IPS-18a (cell line): ENCODE data around the gene ZNF213.

ENCODE experiments used
- H3K27ac ChIP-seq: one replicate; pipeline ENCODE4 v1.5.1; 2013; ENCODE audit warnings: low read length
- H3K27me3 ChIP-seq: one replicate; pipeline ENCODE4 v1.6.1; 2013; ENCODE audit warnings: mild to moderate bottlenecking, low read length; ENCODE audit not compliant: control insufficient read depth, insufficient read depth
- H3K36me3 ChIP-seq: one replicate; pipeline ENCODE4 v1.6.1; 2013; ENCODE audit warnings: low read depth, low read length; ENCODE audit not compliant: control insufficient read depth
- H3K4me1 ChIP-seq: one replicate; pipeline ENCODE4 v1.6.1; 2013; ENCODE audit warnings: low read depth, low read length; ENCODE audit not compliant: control insufficient read depth
- H3K4me3 ChIP-seq: one replicate; pipeline ENCODE4 v1.5.1; 2013; ENCODE audit warnings: low read length
- H3K9ac ChIP-seq: one replicate; pipeline ENCODE4 v1.6.1; 2013; ENCODE audit warnings: mild to moderate bottlenecking, low read length, moderate library complexity
- H3K9me3 ChIP-seq: one replicate; pipeline ENCODE4 v1.6.1; 2013; ENCODE audit warnings: low read depth, low read length; ENCODE audit not compliant: control insufficient read depth

Gene ZNF213

DNA sequence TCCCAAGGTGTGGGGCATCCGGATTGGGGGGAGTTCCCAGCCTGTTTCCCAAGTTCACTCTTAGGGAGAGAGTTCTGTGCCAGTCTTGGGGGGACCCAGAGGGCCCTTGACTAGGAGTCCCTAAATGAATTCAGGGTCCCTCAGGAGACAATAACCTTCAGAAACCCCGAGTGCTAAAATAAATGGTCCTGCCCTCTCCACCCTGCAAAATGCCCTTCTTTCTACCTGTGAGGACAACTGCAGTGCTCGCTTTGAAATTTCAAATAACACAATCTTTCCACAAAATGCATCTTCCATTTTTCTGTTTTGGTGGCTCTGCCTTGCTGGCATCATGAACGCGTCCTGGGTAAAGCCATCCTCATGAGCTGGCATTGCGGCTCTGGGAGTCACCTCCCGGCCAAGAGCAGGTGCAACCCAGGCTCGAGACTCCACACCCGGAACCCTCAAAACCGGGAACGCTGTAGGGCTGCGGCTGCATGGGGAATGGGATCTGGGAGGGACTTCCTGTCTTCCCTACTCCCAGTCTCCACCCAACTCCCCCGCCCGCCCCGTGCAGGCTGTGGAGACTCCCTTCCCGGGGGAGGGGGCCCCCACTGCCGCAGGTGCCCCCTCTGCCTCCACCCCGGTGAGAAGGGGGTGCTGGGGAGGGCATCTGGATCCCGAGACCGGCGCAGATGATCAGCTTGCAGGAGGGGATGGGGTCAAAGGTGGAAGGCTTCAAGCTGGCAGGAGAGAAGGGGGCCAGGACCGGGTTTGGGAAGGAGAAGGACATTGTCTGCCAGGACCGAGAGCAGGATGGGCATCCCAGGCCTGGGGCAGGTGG, 22.6 kb upstream of the ZNF213 start, which contains the start of gene ZNF205:
Gene ZNF205 (plus strand): TSS at position 529 of the 823 bp plus-strand sequence. CDS start 845 bp downstream, outside the sequence.
- Histone ChIP-seq H3K9me3 (no peaks in the 10 kb centered on the region), H3K9ac (peak within 1 kb of the TSS; percentile 73), H3K4me3 (peak within 1 kb of the TSS; percentile 89), H3K36me3 (peaks cover 7% of the 10 kb centered on the region), H3K27me3 (no peaks in the 10 kb centered on the region), H3K4me1 (peaks cover 9% of the 10 kb centered on the region), H3K27ac (no peak within 1 kb of the TSS)

DNA sequence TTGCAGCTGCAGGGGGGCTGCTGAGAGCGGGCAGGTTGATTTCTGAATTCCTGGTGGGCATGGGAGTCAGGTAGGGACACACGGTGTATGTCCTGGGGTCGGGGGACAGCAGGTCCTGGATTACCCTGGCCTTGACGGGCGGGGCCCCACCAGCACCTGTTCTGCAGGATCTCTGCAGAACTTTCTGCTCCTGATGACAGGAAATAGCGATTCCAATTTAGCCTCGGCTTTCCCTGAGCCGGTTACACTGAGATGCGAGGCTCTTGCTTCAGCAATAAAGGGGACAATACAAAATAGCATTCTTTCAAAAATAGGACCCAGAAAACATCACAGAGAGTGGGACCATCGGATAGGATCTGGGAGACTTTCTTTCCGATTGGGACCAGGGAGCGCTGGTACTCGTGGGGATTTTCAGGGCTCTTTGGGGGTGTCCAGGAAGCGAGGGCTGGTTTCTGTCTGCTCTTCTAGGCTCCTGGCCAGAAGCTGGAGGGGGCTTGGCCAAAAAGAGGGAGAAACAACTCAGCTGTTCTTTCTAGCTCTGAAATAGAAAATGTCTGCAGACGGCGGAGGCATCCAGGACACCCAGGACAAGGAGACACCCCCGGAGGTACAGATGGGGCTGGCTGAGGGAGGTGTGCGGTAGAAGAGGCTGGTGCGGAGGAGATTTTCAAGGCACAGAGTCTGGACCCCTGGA, 21.8 kb upstream of the ZNF213 start:
- H3K9ac ChIP-seq = peak overlapping the region; percentile 73
- H3K9me3 ChIP-seq = no peaks in the 10 kb centered on the region
- no peak overlapping the region for H3K27ac ChIP-seq
- no peaks in the 10 kb centered on the region for H3K27me3 ChIP-seq
- H3K4me1 ChIP-seq = peaks cover 9% of the 10 kb centered on the region
- peaks cover 8% of the 10 kb centered on the region for H3K36me3 ChIP-seq
- peak overlapping the region; percentile 89 for H3K4me3 ChIP-seq

DNA sequence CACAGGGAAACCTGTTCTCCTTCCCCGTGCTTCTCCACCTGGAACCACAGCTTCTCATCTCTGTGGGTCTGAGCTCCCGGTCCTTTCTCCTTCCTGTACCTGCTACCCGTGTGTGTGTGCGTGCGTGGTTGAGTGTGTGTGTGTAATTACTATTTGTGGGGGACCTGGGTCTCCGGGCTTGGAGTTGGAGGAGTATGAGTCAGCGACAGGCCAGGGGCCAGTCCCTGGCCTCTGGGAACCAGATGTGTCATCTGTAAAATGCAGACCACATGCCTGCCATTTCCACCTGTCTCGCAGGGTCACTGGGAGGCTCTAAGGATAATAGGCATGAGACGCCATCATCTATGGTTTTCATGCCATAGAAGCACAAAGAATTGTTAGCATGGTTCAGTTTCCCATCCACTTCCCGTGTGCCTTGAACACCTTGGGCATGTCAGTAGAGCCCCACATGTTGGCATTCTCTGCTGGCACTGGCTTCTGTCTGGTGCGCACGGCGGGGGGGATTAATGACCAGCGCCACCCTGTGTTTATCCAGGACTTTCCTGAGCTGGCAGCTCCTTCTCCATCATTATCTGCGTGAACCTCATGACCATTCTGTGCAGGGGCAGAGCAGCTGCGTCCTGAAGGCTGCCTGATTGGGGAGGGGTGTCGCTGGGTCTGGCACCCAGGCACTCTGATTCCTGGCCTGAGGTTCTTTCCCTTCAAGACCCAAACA, 20.9 kb upstream of the ZNF213 start:
- Histone ChIP-seq H3K36me3 (peaks cover 12% of the 10 kb centered on the region), H3K9ac (no peak overlapping the region), H3K27ac (no peak overlapping the region), H3K4me3 (peak overlapping the region; percentile 89), H3K4me1 (peaks cover 9% of the 10 kb centered on the region), H3K27me3 (no peaks in the 10 kb centered on the region), H3K9me3 (no peaks in the 10 kb centered on the region)

DNA sequence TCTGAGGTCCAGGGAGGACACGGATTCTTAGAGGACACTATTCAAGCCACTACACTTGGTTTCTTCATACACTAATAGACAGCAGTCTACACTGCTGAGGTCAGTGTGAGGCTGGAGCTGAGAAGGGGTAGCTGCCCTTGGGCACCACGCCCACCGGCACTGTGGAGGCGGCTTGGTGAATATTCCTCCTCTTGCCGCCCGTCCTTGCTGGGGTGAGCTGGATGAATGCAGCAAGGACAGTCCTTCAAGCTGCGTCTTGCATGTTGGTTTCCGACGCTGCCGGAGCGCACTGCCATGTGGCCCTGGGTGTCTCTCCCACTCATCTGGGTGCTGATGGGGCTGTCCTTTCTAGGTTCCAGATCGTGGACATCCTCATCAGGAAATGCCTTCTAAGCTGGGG, 19.8 kb upstream of the ZNF213 start:
- Histone ChIP-seq H3K4me3 (no peak overlapping the region), H3K9me3 (no peaks in the 10 kb centered on the region), H3K9ac (no peak overlapping the region), H3K4me1 (peaks cover 9% of the 10 kb centered on the region), H3K27ac (no peak overlapping the region), H3K36me3 (peaks cover 17% of the 10 kb centered on the region), H3K27me3 (no peaks in the 10 kb centered on the region)

DNA sequence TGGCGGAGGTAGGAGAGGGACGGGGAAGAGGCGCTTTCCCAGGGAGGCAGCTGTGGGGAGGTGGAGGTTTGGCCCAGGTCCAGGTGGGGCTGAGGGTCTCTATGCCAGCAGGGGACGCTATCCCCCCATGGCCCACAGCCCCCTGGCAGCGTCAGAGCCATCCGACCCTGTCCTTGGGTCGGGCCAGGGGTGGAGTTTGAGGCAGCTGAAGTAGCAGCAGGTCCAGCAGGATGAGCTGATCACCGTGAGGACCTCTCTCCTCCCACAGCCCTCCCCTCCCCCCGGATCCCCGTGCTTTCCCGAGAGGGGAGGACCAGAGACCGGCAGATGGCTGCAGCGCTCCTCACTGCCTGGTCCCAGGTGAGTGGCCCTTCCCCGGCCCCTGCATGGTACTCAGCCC, 19.3 kb upstream of the ZNF213 start:
- no peaks in the 10 kb centered on the region for H3K9me3 ChIP-seq
- H3K36me3 ChIP-seq = peaks cover 21% of the 10 kb centered on the region
- peaks cover 9% of the 10 kb centered on the region for H3K4me1 ChIP-seq
- no peak overlapping the region for H3K9ac ChIP-seq
- no peaks in the 10 kb centered on the region for H3K27me3 ChIP-seq
- no peak overlapping the region for H3K27ac ChIP-seq
- H3K4me3 ChIP-seq = no peak overlapping the region

DNA sequence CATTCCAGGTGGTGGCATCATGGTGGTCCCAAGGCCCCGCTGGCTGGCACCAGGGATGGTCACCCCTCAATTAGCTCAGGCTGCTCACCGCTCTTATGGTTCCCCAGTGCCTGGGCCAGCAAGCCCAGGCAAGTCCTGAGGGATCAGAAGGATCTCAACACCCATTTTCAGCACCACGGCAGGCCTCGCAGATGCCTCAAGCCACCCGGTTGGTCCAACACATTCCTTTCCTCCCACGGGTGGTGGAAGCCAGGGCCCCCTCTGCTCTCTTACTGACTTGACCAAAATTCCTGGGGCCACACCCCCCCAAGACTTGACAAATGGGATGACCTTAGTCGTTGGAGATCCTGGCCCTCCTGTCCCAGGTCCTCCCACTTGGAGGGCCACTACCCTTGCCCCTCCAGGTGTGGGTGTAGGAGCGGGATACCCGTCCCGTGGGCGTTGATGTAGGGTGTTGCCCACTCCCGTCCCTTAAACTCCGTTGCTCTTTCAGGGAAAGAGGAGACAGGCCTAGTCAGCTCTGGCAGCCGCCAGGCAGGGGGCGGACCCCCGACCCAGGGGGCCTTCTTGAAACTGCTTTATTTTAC, 16.5 kb upstream of the ZNF213 start:
- Histone ChIP-seq H3K4me1 (no peaks in the 10 kb centered on the region), H3K4me3 (no peak overlapping the region), H3K9me3 (no peaks in the 10 kb centered on the region), H3K27me3 (no peaks in the 10 kb centered on the region), H3K9ac (no peak overlapping the region), H3K36me3 (peaks cover 24% of the 10 kb centered on the region), H3K27ac (no peak overlapping the region)

DNA sequence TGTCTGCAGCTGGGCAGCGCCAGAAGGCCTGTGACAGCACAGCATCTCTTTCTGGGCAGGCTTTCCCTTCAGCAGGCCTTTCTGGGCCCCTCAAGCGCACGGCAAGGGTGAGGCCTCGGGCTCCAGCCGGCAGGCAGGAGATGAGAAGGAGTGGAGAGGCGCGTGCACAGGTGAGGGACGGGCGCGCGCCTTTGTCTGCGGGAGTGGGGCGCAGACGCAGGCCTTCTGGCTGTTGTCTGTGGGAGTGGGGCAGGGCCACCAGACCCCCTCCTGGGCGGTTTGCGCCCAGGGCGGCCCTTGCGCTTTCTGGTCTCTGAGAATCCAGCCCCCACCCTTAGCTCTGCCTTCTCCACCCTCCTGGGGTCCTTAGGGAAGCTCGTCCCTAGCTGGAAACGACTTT, 16.0 kb upstream of the ZNF213 start:
- Histone ChIP-seq H3K9ac (no peak overlapping the region), H3K9me3 (no peaks in the 10 kb centered on the region), H3K36me3 (peaks cover 24% of the 10 kb centered on the region), H3K4me1 (peaks cover 5% of the 10 kb centered on the region), H3K27ac (no peak overlapping the region), H3K4me3 (no peak overlapping the region), H3K27me3 (no peaks in the 10 kb centered on the region)

DNA sequence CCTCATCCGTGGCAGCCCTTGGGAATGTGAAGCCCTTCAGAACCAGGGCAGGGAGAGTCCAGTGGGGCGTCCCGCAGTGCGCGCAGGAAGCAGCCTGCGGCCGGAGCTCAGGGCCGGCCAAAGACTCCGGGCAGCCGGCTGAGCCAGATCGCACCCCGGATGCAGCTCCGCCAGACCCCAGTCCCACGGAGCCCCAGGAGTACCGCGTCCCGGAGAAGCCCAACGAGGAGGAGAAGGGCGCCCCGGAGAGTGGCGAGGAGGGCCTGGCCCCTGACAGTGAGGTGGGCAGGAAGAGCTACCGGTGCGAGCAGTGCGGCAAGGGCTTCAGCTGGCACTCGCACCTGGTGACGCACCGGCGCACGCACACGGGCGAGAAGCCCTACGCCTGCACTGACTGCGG, 15.5 kb upstream of the ZNF213 start:
- Histone ChIP-seq H3K9ac (no peak overlapping the region), H3K27me3 (no peaks in the 10 kb centered on the region), H3K9me3 (no peaks in the 10 kb centered on the region), H3K36me3 (peaks cover 24% of the 10 kb centered on the region), H3K4me1 (peaks cover 5% of the 10 kb centered on the region), H3K27ac (no peak overlapping the region), H3K4me3 (no peak overlapping the region)

DNA sequence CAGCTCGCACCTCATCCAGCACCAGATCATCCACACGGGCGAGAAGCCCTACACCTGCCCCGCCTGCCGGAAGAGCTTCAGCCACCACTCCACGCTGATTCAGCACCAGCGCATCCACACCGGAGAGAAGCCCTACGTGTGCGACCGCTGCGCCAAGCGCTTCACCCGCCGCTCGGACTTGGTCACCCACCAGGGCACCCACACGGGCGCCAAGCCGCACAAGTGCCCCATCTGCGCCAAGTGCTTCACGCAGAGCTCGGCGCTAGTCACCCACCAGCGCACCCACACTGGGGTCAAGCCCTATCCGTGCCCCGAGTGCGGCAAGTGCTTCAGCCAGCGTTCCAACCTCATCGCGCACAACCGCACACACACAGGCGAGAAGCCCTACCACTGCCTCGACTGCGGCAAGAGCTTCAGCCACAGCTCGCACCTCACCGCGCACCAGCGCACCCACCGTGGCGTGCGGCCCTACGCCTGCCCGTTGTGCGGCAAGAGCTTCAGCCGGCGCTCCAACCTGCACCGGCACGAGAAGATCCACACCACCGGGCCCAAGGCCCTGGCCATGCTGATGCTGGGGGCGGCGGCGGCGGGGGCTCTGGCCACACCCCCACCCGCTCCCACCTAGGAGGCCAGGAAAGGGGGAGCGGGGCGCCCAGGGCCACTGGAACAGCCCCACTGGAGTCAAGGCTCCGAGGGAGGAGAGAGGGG, 15.0 kb upstream of the ZNF213 start:
- H3K4me3 ChIP-seq = no peak overlapping the region
- H3K9me3 ChIP-seq = no peaks in the 10 kb centered on the region
- H3K9ac ChIP-seq = no peak overlapping the region
- no peak overlapping the region for H3K27ac ChIP-seq
- peaks cover 5% of the 10 kb centered on the region for H3K4me1 ChIP-seq
- H3K27me3 ChIP-seq = no peaks in the 10 kb centered on the region
- H3K36me3 ChIP-seq = peaks cover 24% of the 10 kb centered on the region

DNA sequence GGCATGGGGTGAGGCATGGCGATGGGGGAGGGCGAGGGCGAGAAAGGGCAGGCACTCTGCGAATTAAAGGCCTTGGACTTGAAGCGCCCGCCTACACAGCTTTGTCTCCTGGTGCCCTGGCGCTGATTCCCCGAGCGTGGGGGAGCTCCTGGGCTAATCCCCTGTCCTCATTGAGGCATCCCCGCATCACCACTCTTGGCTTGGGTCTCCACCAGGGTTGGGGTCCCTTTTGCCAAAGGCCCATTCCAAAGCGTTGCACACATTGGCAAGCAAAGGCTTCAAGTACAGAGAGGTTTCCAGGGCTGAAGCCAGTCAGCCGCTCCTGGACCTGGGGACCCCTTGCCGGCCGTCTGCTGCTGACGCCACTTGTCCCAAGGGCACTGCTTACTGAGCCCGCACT, 14.4 kb upstream of the ZNF213 start:
- peaks cover 24% of the 10 kb centered on the region for H3K36me3 ChIP-seq
- no peak overlapping the region for H3K27ac ChIP-seq
- H3K9ac ChIP-seq = no peak overlapping the region
- H3K4me3 ChIP-seq = no peak overlapping the region
- H3K9me3 ChIP-seq = no peaks in the 10 kb centered on the region
- H3K27me3 ChIP-seq = no peaks in the 10 kb centered on the region
- peaks cover 5% of the 10 kb centered on the region for H3K4me1 ChIP-seq
